Activated CD8-positive, alpha-beta memory T cell treated with anti-CD3 and anti-CD28 coated beads, Interleukin-2, amount 10 ng/mL, durations not matched to agents 7 days and 5 days (primary cell): Measurements from ENCODE around the gene FSTL4. TPM values are rescaled to one million over a fixed set of nuclear protein-coding genes. Genes with fewer than 3 reads are reported as not detected.

Experiments
- ATAC-seq: fragments of 150-1000 bp; cut with Tn5 transposase; one replicate; pipeline ENCODE4 v1.10.0; 2021; ENCODE audit warnings: moderate library complexity
- CTCF ChIA-PET: fragments of 350-600 bp; sonication (Branson Sonifier 250); formaldehyde crosslinking; loops from one replicate; lab custom pipeline; 2021; ENCODE audit warnings: antibody characterized with exemption; lab: Charles Lee
- DNase-seq: peaks from one replicate; pipeline ENCODE4 v3.0.0-alpha.2; 2020
- H3K27ac Mint-ChIP-seq: one replicate; pipeline ENCODE4 v1.8.0; 2021; ENCODE audit warnings: mild to moderate bottlenecking, mixed read lengths
- H3K27me3 Mint-ChIP-seq: one replicate; pipeline ENCODE4 v1.8.0; 2021; ENCODE audit warnings: mixed read lengths
- H3K36me3 Mint-ChIP-seq: one replicate; pipeline ENCODE4 v1.8.0; 2021; ENCODE audit warnings: mild to moderate bottlenecking, mixed read lengths
- H3K4me1 Mint-ChIP-seq: one replicate; pipeline ENCODE4 v1.8.0; 2021; ENCODE audit warnings: mixed read lengths
- H3K4me3 Mint-ChIP-seq: one replicate; pipeline ENCODE4 v1.8.0; 2021; ENCODE audit warnings: mild to moderate bottlenecking, moderate library complexity, mixed read lengths
- H3K9me3 Mint-ChIP-seq: one replicate; pipeline ENCODE4 v1.8.0; 2022; ENCODE audit warnings: low read depth, mixed read lengths
- total RNA-seq, 2 experiments: library from RNA; stranded (reverse); gene quantifications; one replicate each; pipeline ENCODE4 v1.2.3, GENCODE V29; 2021

Gene FSTL4
- total RNA-seq, 2 experiments from 2014 or later, result not detected

DNA sequence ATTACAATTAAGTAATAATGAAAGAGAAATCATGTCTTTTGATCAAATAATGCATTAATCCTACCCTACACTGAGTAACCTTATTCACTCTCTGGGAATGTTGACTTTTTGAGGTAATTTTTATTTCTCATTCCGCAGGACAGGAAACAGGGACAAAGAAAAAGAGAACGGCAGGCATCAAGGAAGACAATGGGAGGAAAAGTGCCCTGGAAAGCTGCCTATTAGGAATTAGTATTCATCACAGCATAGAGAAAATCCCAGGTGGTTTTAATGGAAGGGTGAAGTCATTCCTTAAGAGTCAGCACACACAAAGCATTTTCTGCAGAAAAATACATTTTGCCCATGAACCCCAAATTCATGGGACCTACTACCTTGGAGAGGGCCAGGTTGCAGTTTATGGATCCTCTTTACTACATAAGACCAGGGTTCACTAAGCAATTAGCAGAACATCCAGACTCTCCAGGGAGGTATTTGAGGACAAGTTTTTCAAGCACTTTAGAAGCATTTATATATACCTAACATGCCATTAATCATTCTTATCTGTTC lies 9.4 kb downstream of the FSTL4 start:
- Mint-ChIP-seq H3K27me3 (peaks cover 49% of the 10 kb centered on the region), H3K36me3 (no peaks in the 10 kb centered on the region), H3K27ac (no peak overlapping the region), H3K4me1 (no peaks in the 10 kb centered on the region), H3K4me3 (no peak overlapping the region), H3K9me3 (no peaks in the 10 kb centered on the region)
- ATAC-seq (no peak), DNase-seq (no peak)
- CTCF ChIA-PET, result no interaction called here

DNA sequence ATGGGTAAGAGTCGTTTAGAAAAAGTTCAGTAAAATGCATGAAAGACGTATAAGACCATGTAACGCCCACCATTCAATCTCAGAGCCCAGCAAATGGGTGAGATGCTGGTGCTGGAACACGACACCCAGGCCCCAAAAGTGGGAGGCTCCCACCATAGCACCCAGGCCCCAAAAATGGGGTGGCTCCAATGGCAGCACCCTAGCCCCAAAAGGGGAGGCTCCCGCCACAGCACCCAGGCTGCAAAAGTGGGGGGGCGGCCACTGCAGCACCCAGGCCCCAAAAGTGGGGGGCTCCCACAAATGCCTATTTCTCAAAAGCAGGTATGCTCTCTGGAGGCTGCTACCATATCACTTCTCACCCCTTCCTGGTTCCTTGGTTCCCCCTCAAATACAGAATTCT lies 12.7 kb downstream of the FSTL4 start:
- Mint-ChIP-seq H3K27ac (no peak overlapping the region), H3K36me3 (no peaks in the 10 kb centered on the region), H3K4me1 (no peaks in the 10 kb centered on the region), H3K4me3 (no peak overlapping the region), H3K9me3 (no peaks in the 10 kb centered on the region), H3K27me3 (peaks cover 37% of the 10 kb centered on the region)
- DNase-seq (no peak), ATAC-seq (no peak)
- CTCF ChIA-PET, result no interaction called here

DNA sequence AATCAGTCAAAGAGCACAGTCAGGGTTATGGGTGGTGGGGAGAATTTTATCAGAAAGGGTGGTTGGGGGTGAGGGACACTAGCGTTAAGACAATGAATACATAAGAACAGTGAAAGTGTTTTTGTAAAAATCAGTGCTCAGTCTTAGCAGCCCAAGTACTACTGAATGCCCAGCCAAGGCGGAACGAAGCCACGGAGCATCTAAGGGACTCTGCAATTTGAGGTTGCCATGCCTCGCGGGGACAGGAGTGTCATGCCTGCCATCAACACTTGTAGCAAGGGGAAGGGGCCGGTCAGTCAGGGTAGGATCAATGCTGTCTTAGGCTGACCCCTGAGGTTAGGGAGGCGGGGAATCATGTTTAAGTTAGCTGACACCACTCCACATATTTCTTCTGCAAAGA lies 13.3 kb downstream of the FSTL4 start:
- H3K4me3 Mint-ChIP-seq, result no peak overlapping the region
- CTCF ChIA-PET, result no interaction called here
- DNase-seq (no peak), ATAC-seq (no peak)
- H3K27ac Mint-ChIP-seq, result no peak overlapping the region
- no peaks in the 10 kb centered on the region for H3K36me3 Mint-ChIP-seq
- H3K9me3 Mint-ChIP-seq, result no peaks in the 10 kb centered on the region
- no peaks in the 10 kb centered on the region for H3K4me1 Mint-ChIP-seq
- H3K27me3 Mint-ChIP-seq, result peaks cover 32% of the 10 kb centered on the region

DNA sequence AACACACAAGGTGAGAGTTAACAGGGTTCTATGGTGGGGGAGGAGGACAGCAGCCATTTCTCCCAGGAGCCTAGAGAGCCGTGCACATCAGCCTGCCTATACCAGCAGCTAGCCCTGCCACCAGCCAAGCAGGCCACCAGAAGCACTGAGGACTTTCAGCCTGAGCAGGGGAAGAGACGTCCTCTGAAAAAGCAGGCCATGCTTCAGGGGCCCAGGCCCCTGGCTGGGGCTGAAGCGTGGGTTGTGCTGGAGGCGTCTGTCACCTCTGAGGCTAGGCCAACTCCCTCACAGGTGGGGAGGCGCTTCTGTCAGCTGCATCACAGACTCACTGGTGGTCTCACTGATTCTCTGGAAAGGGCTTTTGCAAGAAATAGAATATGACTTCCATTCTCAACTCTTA lies 16.3 kb downstream of the FSTL4 start:
- CTCF ChIA-PET, result no interaction called here
- ATAC-seq (no peak), DNase-seq (no peak)
- Mint-ChIP-seq H3K36me3 (no peaks in the 10 kb centered on the region), H3K9me3 (no peaks in the 10 kb centered on the region), H3K4me1 (no peaks in the 10 kb centered on the region), H3K27me3 (peaks cover 13% of the 10 kb centered on the region), H3K27ac (no peak overlapping the region), H3K4me3 (no peak overlapping the region)

DNA sequence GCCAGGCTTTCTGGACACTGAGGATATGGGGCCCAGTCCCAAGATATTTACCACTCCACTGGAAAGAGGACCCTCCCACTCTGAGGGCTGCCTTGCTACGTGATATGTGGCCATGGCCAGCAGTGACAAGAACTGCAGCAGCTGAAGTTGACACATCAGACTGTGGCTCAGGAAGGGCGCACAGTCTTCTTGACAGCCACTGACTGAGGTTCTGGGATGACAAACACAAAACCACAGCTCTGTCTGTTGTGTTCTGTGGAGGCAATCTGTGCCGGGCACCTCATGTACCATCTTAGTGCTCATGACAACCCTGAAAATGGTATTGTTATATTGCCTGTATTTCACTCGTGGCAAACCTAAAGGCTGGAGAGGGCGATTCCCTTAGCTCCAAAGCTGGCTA lies 16.9 kb downstream of the FSTL4 start:
- ATAC-seq (no peak), DNase-seq (no peak)
- peaks cover 9% of the 10 kb centered on the region for H3K27me3 Mint-ChIP-seq
- H3K4me1 Mint-ChIP-seq, result no peaks in the 10 kb centered on the region
- no peak overlapping the region for H3K27ac Mint-ChIP-seq
- no peaks in the 10 kb centered on the region for H3K36me3 Mint-ChIP-seq
- CTCF ChIA-PET, result no interaction called here
- no peaks in the 10 kb centered on the region for H3K9me3 Mint-ChIP-seq
- H3K4me3 Mint-ChIP-seq, result no peak overlapping the region

GRCh38 chr5:133589286-133589685 lies 23.1 kb downstream of the FSTL4 start:
- CTCF ChIA-PET, result no interaction called here
- Mint-ChIP-seq H3K4me1 (no peaks in the 10 kb centered on the region), H3K27me3 (peaks cover 4% of the 10 kb centered on the region), H3K9me3 (no peaks in the 10 kb centered on the region), H3K27ac (no peak overlapping the region), H3K4me3 (no peak overlapping the region), H3K36me3 (no peaks in the 10 kb centered on the region)
- ATAC-seq (no peak), DNase-seq (no peak)

DNA sequence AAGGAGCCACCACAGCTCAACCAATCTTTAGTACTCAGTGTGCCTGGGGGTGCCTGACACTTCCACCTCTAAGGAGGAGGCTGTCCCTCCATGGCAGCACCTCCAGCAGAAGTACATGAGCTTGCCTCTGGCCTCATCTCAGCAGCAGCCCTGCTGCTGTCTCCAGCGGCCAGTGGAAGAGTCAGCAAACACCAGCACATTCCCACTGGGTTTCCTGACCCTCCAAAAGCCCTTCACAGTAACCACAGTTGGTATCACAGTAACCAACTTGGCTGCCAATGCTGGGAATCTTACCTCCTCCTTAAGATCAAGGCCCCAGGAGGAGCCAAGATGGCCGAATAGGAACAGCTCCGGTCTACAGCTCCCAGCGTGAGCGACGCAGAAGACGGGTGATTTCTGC lies 29.4 kb downstream of the FSTL4 start:
- no peak for DNase-seq
- no peak for ATAC-seq
- no peak overlapping the region for H3K27ac Mint-ChIP-seq
- peaks cover 15% of the 10 kb centered on the region for H3K27me3 Mint-ChIP-seq
- CTCF ChIA-PET, result no interaction called here
- H3K4me1 Mint-ChIP-seq, result no peaks in the 10 kb centered on the region
- peak overlapping the region; percentile 22 for H3K4me3 Mint-ChIP-seq
- no peaks in the 10 kb centered on the region for H3K36me3 Mint-ChIP-seq
- H3K9me3 Mint-ChIP-seq, result no peaks in the 10 kb centered on the region

DNA sequence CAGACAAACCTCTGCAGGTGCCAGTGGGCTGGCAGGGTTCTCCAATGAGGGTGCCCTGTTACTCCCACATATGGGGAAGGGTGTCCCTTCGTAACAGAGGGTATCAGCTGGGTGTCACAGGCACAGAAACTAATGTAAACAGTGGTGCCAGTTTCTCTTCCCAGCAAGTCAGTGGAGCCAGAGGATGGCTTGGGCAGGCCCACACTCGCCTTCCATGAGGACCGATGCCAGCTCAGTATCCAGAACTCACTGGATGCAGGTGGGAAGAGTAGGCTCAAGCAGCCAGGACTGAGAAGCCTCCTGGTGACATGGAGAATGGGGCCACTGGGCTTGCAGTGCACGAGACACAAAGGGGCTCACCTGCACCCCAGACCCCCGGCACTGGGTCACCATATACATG lies 30.4 kb downstream of the FSTL4 start:
- DNase-seq, result no peak
- Mint-ChIP-seq H3K4me3 (no peak overlapping the region), H3K27me3 (peaks cover 19% of the 10 kb centered on the region), H3K27ac (no peak overlapping the region), H3K4me1 (no peaks in the 10 kb centered on the region), H3K36me3 (no peaks in the 10 kb centered on the region), H3K9me3 (no peaks in the 10 kb centered on the region)
- no peak for ATAC-seq
- CTCF ChIA-PET, result no interaction called here

DNA sequence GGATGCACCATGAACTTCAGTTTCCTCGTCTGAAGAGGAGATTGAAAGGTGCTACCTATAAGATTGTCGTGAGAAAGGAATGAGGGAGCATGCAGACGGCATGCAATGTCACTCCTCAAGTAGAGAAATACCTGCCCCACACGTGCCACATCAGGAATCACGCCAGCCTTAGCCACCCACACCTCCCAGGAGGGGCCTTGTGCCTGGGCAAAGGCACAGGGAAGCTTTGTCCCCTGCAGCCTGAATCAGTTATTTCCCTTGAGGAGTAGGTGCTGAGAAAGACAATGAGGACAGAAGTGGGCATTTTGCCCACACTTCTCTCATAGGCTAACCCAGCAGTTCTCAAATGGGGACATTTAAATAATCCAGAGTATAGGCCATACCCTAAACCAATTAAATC lies 31.0 kb downstream of the FSTL4 start:
- CTCF ChIA-PET, result no interaction called here
- H3K27me3 Mint-ChIP-seq, result peaks cover 19% of the 10 kb centered on the region
- ATAC-seq (no peak), DNase-seq (no peak)
- no peak overlapping the region for H3K4me3 Mint-ChIP-seq
- no peaks in the 10 kb centered on the region for H3K4me1 Mint-ChIP-seq
- no peaks in the 10 kb centered on the region for H3K9me3 Mint-ChIP-seq
- H3K27ac Mint-ChIP-seq, result no peak overlapping the region
- H3K36me3 Mint-ChIP-seq, result no peaks in the 10 kb centered on the region

DNA sequence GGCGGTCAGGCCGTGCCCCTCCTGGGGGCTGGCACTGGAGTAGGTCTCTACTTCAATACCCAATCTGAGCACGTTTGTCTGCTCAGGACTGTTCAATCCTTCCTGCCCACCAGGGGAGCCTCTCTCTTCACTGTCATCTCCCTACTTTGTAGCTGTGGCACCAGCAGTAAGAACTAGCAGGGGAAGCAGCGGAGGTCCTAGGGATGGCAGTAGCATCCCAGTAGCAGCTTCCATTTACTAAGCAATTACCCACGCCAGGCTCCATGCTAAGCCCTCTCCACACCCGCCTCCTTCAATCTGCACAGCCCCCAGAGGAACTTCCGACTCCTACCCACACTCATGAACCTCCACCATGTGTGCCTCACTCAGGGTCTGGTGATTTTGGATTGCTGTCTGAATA lies 31.7 kb downstream of the FSTL4 start:
- ATAC-seq, result no peak
- Mint-ChIP-seq H3K4me1 (no peaks in the 10 kb centered on the region), H3K27me3 (peaks cover 19% of the 10 kb centered on the region), H3K36me3 (no peaks in the 10 kb centered on the region), H3K9me3 (no peaks in the 10 kb centered on the region), H3K4me3 (no peak overlapping the region), H3K27ac (no peak overlapping the region)
- CTCF ChIA-PET, result no interaction called here
- no peak for DNase-seq

GRCh38 chr5:133579766-133580165 lies 32.6 kb downstream of the FSTL4 start:
- Mint-ChIP-seq H3K4me3 (no peak overlapping the region), H3K27ac (no peak overlapping the region), H3K9me3 (no peaks in the 10 kb centered on the region), H3K4me1 (no peaks in the 10 kb centered on the region), H3K27me3 (peaks cover 22% of the 10 kb centered on the region), H3K36me3 (no peaks in the 10 kb centered on the region)
- CTCF ChIA-PET, result no interaction called here
- ATAC-seq (no peak), DNase-seq (no peak)

GRCh38 chr5:133569347-133569746 lies 43.0 kb downstream of the FSTL4 start:
- Mint-ChIP-seq H3K4me1 (peaks cover 3% of the 10 kb centered on the region), H3K27ac (no peak overlapping the region), H3K27me3 (peaks cover 50% of the 10 kb centered on the region), H3K36me3 (peaks cover 1% of the 10 kb centered on the region), H3K9me3 (peaks cover 2% of the 10 kb centered on the region), H3K4me3 (no peak overlapping the region)
- no peak for ATAC-seq
- DNase-seq, result no peak
- CTCF ChIA-PET, result no interaction called here

GRCh38 chr5:133565993-133566392 lies 46.3 kb downstream of the FSTL4 start:
- Mint-ChIP-seq H3K27me3 (peaks cover 33% of the 10 kb centered on the region), H3K27ac (no peak overlapping the region), H3K9me3 (no peaks in the 10 kb centered on the region), H3K4me3 (no peak overlapping the region), H3K36me3 (no peaks in the 10 kb centered on the region), H3K4me1 (peaks cover 3% of the 10 kb centered on the region)
- CTCF ChIA-PET, result no interaction called here
- peak; percentile 47 for DNase-seq
- ATAC-seq, result no peak

- Mint-ChIP-seq H3K27me3 (peaks cover 27% of the 10 kb centered on the region), H3K4me3 (no peak overlapping the region), H3K9me3 (no peaks in the 10 kb centered on the region), H3K36me3 (no peaks in the 10 kb centered on the region), H3K4me1 (peaks cover 3% of the 10 kb centered on the region), H3K27ac (no peak overlapping the region)
- ATAC-seq, result no peak
- no peak for DNase-seq
- CTCF ChIA-PET, result interaction anchor here (1.1 kb wide), 1 partner anchor 12 kb away, joined by 4 read pairs; no protein-coding TSS in a partner anchor
Observed at GRCh38 chr5:133564921-133565565, 47.3 kb downstream of the FSTL4 start.
